Activated CD4-positive, alpha-beta T cell treated with anti-CD3 and anti-CD28 coated beads, Interleukin-2, amount 50 U/mL, for 16 hours (primary cell): ENCODE results near the gene HSPG2.
"Not testable (repeated sequence)": the region's sequence is repeated elsewhere in the genome, so short reads cannot be mapped to it uniquely, and the experiment has no call there.

Source experiments
- DNase-seq: peaks from one replicate; pipeline ENCODE4 v3.0.0-alpha.2; 2020

Gene HSPG2

GRCh38 chr1:21840981-21841380 lies 96.1 kb downstream of the HSPG2 start:
- no peak for DNase-seq

GRCh38 chr1:21839337-21840037 lies 97.6 kb downstream of the HSPG2 start:
- DNase-seq: no peak

DNA sequence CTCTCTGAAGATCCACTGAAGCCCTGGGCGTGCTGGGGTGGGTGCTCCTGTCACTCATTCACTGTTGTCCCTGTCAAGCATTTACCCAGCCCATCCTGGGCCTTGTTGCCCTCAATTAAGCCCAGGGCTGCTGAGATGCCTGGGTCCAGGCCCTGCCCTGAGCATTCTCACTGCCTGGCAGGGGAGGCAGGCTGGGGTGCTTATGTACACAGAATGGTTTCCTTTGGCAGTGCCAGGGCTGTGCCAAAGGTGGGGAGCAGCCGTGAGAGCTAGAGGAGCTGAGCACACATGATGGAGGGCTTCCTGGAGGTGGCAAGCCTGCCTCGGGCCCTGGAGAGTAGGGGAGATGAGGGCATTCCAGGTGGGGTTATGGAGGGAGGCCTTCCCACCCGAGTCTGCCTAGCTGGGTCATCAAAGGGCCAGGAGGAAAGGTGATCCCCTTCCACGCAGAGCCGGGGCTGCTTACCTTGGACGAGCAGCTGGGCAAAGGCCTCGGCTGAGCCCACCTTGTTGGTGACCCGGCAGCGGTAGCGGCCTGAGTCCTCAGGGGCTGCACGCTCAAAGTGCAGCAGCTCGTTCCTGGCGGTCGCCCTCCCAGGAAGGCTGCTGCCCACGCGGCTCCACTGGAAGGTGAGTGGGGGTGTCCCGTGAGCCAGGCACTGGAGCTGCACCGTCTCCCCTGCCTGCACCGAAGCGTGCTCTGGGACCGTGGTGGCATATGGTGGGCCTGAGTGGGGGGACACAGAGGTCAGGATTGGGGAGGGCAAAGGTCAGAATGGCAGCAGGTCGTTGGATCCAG lies 98.6 kb downstream of the HSPG2 start:
- no peak for DNase-seq

DNA sequence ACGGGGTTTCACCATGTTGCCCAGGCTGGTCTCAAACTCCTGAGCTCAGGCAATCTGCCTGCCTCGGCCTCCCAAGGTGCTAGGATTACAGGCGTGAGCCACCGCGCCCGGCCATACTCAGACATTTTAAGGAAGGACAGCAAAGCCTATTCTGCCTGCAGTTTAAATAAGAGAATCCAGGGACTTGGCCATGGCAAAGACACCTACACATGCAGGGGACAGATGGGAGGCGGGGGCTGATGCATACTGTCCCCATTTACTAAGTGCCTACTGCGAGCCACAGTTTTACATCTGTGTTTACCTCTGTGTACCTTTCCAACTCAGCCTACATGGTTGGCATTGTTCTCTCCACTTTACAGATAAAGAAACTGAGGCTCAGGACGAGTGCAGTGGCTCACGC lies 99.6 kb downstream of the HSPG2 start:
- no peak for DNase-seq

GRCh38 chr1:21836729-21837128 lies 100.4 kb downstream of the HSPG2 start:
- no peak for DNase-seq

GRCh38 chr1:21836010-21836409 lies 101.1 kb downstream of the HSPG2 start:
- no peak for DNase-seq

DNA sequence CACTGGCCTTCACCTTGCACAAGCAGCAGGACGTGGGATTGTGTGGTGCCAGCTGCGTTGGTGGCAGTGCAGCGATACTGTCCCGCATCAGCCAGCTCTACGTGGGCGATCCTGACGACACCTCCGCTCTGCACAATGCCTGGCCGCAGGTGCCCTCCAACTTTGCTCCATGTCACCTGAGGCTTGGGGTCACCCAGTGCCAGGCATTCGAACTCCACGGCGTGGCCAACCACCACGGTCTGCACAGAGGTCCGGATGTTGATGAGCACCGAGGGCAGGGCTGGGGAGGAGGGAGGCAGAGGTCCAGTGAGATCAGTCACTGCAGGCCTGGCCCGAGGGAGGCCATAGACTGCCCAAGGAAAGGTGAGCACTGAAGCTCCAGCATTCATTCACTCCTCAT lies 102.4 kb downstream of the HSPG2 start:
- DNase-seq: no peak

DNA sequence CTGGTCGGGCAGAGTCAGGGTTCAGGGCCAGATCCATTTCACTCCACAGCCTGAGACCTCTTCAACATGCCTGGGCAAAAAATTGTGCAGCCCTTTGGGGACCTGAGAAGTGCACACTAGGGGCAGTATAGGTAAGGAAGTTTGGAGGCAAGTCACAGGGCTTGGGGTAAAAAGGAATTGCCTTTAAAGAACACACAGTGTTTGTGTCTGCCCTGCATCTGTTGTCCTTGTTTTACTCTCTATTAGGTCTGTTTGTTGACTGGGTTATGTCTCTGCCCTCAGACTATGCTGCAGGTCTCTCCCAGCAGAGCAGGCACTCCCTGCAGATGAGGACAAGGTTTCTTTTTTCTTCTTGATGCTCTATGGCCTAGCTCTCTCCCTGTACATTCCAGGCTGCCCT lies 103.0 kb downstream of the HSPG2 start:
- no peak for DNase-seq

DNA sequence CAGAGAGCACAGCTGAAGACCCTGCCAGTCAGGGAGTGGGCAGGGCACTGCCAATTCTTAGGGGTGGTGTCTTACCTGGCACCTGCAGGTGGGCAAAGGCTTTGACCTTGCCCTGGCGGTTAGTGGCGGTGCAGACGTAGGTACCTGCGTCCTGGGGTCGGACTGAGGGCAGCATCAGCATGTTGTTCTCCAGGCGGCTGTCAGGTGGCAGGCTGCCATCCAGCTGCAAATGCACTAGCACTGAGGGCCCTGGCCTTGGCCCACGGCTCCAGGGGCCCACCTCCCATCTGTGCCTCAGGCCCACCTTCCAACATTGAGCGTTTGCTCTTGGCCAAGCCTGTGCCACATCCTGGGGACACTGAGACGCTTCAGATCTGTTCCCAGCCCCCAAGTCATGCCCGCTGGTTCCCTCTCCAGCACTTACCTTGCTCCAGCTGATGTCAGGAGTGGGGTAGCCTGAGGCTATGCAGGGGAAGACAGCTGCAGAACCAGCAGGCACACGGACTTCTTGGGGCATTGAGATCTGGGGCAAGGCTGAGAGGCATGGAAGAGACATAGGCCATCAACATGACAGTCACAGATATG lies 103.6 kb downstream of the HSPG2 start:
- DNase-seq: no peak

DNA sequence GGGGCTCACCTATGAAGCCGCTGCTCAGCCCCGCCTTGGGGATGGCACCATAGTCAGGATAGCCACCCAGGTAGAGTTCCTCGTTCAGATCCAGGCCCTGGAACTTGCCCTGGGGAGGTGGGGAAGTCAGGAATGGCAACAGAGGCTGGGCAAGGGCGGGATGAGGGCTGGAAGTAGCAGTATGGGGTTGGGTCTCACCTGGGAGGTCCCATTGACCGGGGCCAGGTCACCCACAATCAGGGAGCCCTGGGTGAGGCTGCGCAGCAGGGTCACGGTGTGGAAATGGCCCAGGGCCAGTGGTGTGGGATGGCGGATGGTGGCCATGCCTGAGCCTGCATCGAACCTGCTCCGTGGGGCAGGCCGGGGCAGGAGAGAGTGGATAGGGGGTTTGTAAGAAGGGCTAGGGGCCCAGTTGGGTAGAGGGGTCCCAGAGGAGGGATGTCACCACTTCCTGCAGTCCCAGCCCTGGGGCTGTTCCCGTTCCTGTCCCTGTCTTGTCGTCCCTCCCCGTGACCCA lies 105.6 kb downstream of the HSPG2 start:
- DNase-seq: no peak

DNA sequence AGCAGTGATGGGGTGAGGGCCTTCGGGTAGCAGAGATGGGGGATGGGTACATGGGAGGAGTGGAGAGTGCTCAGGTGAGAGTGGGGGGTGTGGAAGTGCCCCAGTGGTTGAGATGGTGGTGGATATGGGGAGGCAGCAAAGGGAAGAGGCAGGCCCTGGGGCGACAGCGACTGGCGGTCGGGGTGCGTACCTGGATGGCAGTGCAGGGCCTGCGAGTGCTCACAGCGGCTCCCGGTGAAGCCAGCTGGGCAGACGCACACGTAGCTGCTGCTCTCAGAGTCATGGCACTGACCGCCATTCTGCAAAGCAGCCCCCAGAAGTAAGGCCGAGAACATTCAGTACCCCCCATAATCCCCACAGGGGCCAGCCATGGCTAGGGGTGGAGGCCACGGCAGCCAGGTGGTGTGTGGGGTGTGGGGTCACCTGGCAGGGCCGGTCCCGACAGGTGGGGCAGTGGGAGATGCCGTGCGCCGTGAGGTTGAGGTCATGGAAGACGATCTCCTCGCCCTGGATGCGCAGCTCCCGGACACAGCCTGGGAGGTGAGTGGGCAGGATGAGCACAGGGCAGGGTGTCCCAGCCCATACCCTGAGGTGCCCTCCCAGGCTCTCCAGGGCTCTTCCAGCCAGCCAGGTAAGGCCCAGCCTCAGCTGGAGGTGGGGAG lies 106.2 kb downstream of the HSPG2 start:
- no peak for DNase-seq

GRCh38 chr1:21829294-21829693 lies 107.8 kb downstream of the HSPG2 start:
- DNase-seq: no peak

GRCh38 chr1:21828506-21829210 lies 108.5 kb downstream of the HSPG2 start:
- DNase-seq: no peak

DNA sequence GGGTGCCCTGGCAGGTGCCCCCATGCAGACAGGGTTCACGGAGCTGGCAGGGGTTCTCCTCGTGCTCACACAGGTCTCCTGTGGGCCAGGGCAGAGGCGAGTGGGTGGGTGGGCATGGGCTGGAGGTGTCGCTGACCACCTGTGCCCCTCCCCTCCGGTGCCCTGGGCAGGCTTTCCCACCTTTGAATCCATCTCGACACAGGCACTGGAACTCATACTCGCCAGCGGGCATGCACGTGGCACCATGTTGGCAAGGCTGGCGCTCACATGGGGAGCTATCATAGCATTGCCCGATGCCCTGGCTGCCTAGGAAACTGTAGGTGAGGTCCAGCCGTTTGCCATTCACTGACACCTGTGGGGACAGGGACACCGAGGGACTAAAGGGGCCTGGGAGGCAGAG lies 109.0 kb downstream of the HSPG2 start:
- no peak for DNase-seq

GRCh38 chr1:21827141-21827679 lies 109.9 kb downstream of the HSPG2 start:
- no peak for DNase-seq

- not testable (repeated sequence) for DNase-seq
These were observed 110.4 kb downstream of the HSPG2 start for GRCh38 chr1:21826694-21827093.

- no peak for DNase-seq
These were observed 111.7 kb downstream of the HSPG2 start for GRCh38 chr1:21825393-21825792.

GRCh38 chr1:21824926-21825325 lies 112.2 kb downstream of the HSPG2 start:
- no peak for DNase-seq

DNA sequence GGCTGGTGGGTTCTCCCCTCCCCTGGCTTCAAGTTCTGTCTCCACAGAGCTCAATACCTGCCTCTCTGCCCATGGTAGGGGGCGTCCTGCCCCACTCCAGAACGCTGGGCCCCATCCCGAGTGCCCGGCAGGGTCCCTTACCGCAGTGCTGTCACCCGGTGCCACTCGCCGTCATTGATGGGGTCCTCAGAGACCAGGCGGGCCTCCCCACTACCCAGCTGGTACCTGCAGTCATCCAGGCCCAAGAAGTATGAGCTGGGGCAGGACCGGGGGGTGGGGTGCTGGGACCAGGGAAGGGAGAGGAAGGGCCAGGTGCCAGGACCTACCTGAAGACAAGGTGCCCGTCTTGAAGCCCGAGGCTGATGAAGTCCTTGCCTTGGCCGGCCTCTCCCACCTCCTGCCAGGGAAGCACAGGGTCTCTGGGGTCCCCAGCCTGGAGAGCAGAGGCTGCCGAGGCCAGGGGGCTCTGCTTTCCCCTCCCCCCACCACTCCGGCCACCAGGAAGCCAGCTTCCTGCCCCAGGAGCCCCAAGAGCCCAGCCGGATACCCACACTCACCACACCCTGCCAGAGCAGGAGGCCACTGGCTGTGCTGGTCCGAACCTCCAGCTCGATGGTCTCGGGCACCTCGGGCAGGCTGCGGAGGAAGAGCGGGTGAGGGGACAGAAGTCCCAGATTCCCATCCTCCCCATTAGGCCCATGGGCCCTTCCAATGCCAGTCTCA lies 113.0 kb downstream of the HSPG2 start:
- DNase-seq: no peak

DNA sequence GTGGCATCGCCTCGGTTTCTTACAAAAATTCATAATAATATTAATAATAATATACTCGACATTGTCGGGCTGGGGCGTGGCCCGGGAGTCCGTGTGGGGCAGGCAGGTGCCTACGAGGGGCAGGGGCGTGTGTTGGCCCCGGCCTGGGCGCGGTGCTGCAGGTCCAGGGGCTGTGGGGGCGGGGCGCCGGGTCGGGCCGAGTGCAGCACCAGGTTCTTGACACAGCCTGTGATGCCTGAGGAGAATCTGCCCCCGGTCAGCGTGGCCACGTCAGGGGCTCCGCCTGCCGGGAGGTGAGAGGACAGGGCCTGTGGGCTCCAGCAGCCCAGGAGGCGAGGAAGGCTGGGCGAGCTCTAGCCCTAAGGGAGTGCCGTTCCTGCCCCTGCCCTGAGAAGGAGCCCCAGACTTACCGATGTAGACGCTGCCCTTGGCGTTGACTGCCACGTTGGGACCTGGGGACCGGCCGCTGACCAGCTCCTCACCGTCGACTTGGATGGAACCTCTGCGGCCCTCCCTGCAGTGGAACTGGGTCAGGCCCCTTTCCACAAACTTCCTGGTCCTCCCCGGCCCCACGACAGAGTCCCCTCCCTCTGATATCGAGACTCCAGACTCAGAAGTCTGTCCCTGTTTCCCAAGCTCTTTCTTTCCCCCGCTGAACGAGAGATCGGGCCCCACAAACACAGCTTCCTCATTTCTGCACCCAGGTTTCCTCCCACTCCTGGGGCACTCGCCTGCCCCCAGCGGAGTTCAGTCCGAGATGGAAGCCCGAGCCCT lies 113.7 kb downstream of the HSPG2 start:
- no peak for DNase-seq

- no peak for DNase-seq
These were observed 114.8 kb downstream of the HSPG2 start for GRCh38 chr1:21822349-21822748.
